Left renal pelvis (tissue), 4 donors: ENCODE measurements around the gene MSH5. TPM values are rescaled to one million over a fixed set of nuclear protein-coding genes. Genes with fewer than 3 reads are reported as not detected.
"Not testable (repeated sequence)": the region's sequence is repeated elsewhere in the genome, so short reads cannot be mapped to it uniquely, and the experiment has no call there.

ENCODE experiments used
- DNase-seq, 4 donors: peaks; one replicate each; pipeline ENCODE4 v3.0.0-alpha.2; 2013; ENCODE audit warnings: low read depth in 4 of 4, low spot score in 3 of 4
- polyA plus RNA-seq, 4 donors: library from polyadenylated mRNA; unstranded; fragments of 120-200 nt; gene quantifications; one replicate each; pipeline ENCODE4 v1.2.1, GENCODE V29; 2013; ENCODE audit not compliant: insufficient read length in 4 of 4

Gene MSH5
- polyA plus RNA-seq, 4 donors: 14.2 to 51.0 (median 25.2) TPM

DNA sequence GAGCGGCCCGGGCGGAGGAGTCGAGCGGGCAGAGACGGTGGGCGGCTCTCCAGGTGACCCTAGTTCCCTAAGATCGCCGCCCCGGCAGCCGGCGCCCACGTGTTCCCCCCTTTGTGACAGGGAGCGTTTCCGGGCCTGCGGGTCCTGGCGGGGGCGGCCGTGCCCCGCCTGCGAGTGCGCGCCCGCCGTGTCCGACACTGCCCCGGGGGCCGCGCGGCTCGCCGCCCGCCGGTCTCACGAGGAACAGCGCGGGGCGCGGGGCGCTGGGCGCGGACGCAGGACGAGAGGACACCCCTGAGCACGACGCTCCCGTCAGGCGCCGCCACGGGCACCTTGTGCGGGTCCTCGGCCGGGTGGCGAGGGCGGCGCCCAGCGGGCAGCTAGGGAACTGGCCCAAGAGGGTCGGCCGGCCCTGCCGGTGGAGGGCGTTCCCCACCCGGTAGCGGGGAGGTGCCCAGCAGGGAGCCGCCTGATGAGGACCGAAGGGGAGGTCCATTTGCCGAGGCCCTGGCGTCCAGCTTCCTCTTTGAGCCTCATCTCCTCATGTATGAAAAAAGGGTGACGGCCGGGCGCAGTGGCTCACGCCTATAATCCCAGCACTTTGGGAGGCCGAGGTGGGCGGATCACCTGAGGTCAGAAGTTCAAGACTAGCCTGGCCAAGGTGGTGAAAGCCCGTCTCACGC lies 56.0 kb downstream of the MSH5 start, which contains the start of gene VARS1:
Gene VARS1 (minus strand): TSS at position 137 of the 683 bp plus-strand sequence. CDS start 535 bp downstream, outside the sequence.
- DNase-seq: peak in 3 of 4 donors; percentile 65 to 76 (median 73)

GRCh38 chr6:31796993-31797385 lies 57.2 kb downstream of the MSH5 start:
- no peak for DNase-seq

DNA sequence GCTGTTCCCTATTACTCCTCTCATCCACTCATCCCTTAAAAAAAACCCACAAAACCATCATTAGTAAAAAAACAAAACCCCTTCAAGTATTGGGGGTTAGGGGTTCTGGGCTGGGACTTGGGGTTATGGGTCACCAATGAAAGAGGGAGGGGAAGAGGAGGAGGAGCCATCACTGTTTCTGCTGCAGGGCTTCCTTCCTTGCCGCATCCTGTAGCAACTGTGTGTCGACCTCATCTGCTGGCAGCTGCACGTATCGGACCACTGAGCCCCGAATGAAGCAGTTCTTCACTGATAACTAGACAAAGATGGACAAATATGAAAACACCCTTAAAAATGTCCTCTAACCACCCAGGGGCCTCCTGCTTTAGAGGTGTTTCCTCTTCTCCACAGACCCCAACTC lies 57.8 kb downstream of the MSH5 start:
- no peak for DNase-seq

DNA sequence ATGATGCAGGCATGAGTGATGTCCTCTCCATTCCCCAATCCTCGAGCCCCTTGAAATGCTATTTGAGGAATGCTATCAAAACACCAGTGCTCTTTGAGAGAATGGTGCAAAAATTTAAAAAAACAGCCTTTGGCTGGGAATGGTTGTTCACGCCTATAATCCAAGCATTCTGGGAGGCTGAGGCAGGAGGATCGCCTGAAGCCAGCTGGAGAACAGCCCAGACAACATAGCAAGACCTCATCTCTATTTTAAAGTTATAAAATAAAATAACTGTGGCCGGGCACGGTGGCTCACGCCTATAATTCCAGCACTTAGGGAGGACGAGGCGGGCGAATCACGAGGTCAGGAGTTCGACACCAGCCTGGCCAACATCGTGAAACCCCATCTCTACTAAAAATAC lies 60.0 kb downstream of the MSH5 start:
- no peak for DNase-seq

GRCh38 chr6:31801031-31801927 lies 61.5 kb downstream of the MSH5 start:
- DNase-seq: not testable (repeated sequence)

- DNase-seq: no peak
Observed at GRCh38 chr6:31805939-31806469, 66.2 kb downstream of the MSH5 start.

GRCh38 chr6:31806470-31807272 lies 66.9 kb downstream of the MSH5 start, which contains the start of gene LSM2:
LSM2 (minus strand) TSS chr6:31806966; CDS start chr6:31806757, 209 bp downstream.
- peak; percentile 90 to 92 (median 91) for DNase-seq

DNA sequence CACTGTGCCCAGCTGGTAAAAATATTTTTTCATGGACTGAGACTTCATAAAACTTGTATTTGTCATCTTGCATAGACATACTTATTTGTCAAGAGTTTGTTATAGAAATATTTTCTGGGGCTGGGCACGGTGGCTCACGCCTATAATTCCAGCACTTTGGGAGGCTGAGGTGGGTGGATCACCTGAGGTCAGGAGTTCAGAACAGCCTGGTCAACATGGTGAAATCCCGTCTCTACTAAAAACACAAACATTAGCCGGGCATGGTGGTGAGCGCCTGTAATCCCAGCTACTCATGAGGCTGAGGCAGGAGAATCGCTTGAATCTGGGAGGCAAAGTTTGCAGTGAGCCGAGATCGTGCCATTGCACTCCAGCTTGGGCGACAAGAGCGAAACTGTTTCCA lies 68.8 kb downstream of the MSH5 start:
- DNase-seq: not testable (repeated sequence)

DNA sequence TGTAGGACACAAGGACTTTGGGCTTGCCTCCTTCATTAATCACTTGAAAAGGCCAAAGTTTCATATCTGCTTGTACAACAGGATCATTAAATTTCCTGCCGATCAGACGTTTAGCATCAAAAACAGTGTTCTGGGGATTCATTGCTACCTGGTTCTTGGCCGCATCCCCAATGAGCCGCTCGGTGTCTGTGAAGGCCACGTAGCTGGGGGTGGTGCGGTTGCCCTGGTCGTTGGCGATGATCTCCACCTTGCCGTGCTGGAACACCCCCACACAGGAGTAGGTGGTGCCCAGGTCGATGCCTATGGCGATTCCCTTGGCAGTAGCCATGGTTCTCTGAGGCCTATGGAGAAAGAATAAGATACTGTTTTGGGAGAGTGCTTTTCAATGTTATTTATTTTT lies 71.8 kb downstream of the MSH5 start:
- DNase-seq: no peak

Other genes with a start within 250 kb of the MSH5 start
- 1 to 10 TPM in 3 of 4 donors, under 1 TPM in 1; 0.49 to 2.3 (median 1.0) TPM for gene MICB, start 241.9 kb upstream of the MSH5 start, polyA plus RNA-seq
- gene MCCD1, start 211.0 kb upstream of the MSH5 start, polyA plus RNA-seq: 10 to 100 TPM in 3 of 4 donors, under 1 TPM in 1; 0.27 to 18.6 (median 12.8) TPM
- 100 to 1,000 TPM; 448 to 682 (median 553) TPM for gene DDX39B, start 198.0 kb upstream of the MSH5 start, polyA plus RNA-seq
- gene ATP6V1G2, start 193.4 kb upstream of the MSH5 start, polyA plus RNA-seq: 1 to 10 TPM; 4.8 to 9.4 (median 6.4) TPM
- 10 to 100 TPM; 18.3 to 28.7 (median 19.7) TPM for gene NFKBIL1, start 192.4 kb upstream of the MSH5 start, polyA plus RNA-seq
- gene LTA, start 167.7 kb upstream of the MSH5 start, polyA plus RNA-seq: under 1 TPM; 0.23 to 0.43 (median 0.36) TPM
- gene TNF, start 164.4 kb upstream of the MSH5 start, polyA plus RNA-seq: 1 to 10 TPM in 1 of 4 donors, under 1 TPM in 2, not detected in 1; 0.23 to 2.5 (median 0.29) TPM
- gene LTB, start 157.6 kb upstream of the MSH5 start, polyA plus RNA-seq: 1 to 10 TPM in 3 of 4 donors, under 1 TPM in 1; 0.66 to 2.0 (median 1.6) TPM
- 10 to 100 TPM in 1 of 4 donors, 1 to 10 TPM in 3; 4.6 to 10.3 (median 4.9) TPM for gene LST1, start 153.7 kb upstream of the MSH5 start, polyA plus RNA-seq
- under 1 TPM in 2 of 4 donors, not detected in 2; 0.17 to 0.20 TPM for gene NCR3, start 147.0 kb upstream of the MSH5 start, polyA plus RNA-seq
- 10 to 100 TPM; 43.3 to 77.0 (median 73.6) TPM for gene AIF1, start 124.8 kb upstream of the MSH5 start, polyA plus RNA-seq
- gene PRRC2A, start 119.3 kb upstream of the MSH5 start, polyA plus RNA-seq: 100 to 1,000 TPM; 143 to 224 (median 174) TPM
- gene BAG6, start 87.3 kb upstream of the MSH5 start, polyA plus RNA-seq: 100 to 1,000 TPM; 186 to 278 (median 241) TPM
- gene APOM, start 84.1 kb upstream of the MSH5 start, polyA plus RNA-seq: 100 to 1,000 TPM in 2 of 4 donors, 10 to 100 TPM in 2; 10.1 to 106 (median 83.8) TPM
- gene C6orf47, start 79.2 kb upstream of the MSH5 start, polyA plus RNA-seq: 10 to 100 TPM; 15.8 to 21.1 (median 19.0) TPM
- 10 to 100 TPM; 16.8 to 28.9 (median 24.9) TPM for gene GPANK1, start 75.0 kb upstream of the MSH5 start, polyA plus RNA-seq
- 100 to 1,000 TPM; 184 to 243 (median 239) TPM for gene CSNK2B, start 73.9 kb upstream of the MSH5 start, polyA plus RNA-seq
- gene LY6G5B, start 70.0 kb upstream of the MSH5 start, polyA plus RNA-seq: 10 to 100 TPM; 16.6 to 28.7 (median 20.9) TPM
- 1 to 10 TPM; 1.6 to 5.9 (median 2.6) TPM for gene LY6G5C, start 58.9 kb upstream of the MSH5 start, polyA plus RNA-seq
- 10 to 100 TPM; 50.1 to 67.5 (median 55.9) TPM for gene ABHD16A, start 36.7 kb upstream of the MSH5 start, polyA plus RNA-seq
- 1 to 10 TPM in 1 of 4 donors, under 1 TPM in 2, not detected in 1; 0.30 to 1.5 (median 0.52) TPM for gene LY6G6F, start 33.1 kb upstream of the MSH5 start, polyA plus RNA-seq
- not detected for gene LY6G6D, start 24.7 kb upstream of the MSH5 start, polyA plus RNA-seq
- under 1 TPM in 3 of 4 donors, not detected in 1; 0.45 to 0.74 (median 0.63) TPM for gene LY6G6C, start 18.3 kb upstream of the MSH5 start, polyA plus RNA-seq
- 1 to 10 TPM; 1.1 to 2.9 (median 1.4) TPM for gene MPIG6B, start 16.6 kb upstream of the MSH5 start, polyA plus RNA-seq
- 100 to 1,000 TPM; 150 to 213 (median 182) TPM for gene DDAH2, start 10.7 kb upstream of the MSH5 start, polyA plus RNA-seq
- gene CLIC1, start 3.5 kb upstream of the MSH5 start, polyA plus RNA-seq: 100 to 1,000 TPM; 201 to 309 (median 278) TPM
- gene SAPCD1, start 22.7 kb downstream of the MSH5 start, polyA plus RNA-seq: 10 to 100 TPM in 2 of 4 donors, 1 to 10 TPM in 2; 2.7 to 13.0 (median 7.9) TPM
- 10 to 100 TPM in 1 of 4 donors, 1 to 10 TPM in 3; 1.5 to 11.1 (median 5.5) TPM for gene VWA7, start 37.3 kb downstream of the MSH5 start, polyA plus RNA-seq
- 10 to 100 TPM; 42.7 to 67.9 (median 60.0) TPM for gene VARS1, start 55.7 kb downstream of the MSH5 start, polyA plus RNA-seq
- gene LSM2, start 67.0 kb downstream of the MSH5 start, polyA plus RNA-seq: 10 to 100 TPM; 71.4 to 84.9 (median 84.3) TPM
- gene HSPA1L, start 75.3 kb downstream of the MSH5 start, polyA plus RNA-seq: 1 to 10 TPM; 3.1 to 4.4 (median 3.7) TPM
- gene HSPA1A, start 75.5 kb downstream of the MSH5 start, polyA plus RNA-seq: 100 to 1,000 TPM in 3 of 4 donors, 10 to 100 TPM in 1; 88.1 to 159 (median 116) TPM
- 100 to 1,000 TPM; 111 to 507 (median 160) TPM for gene HSPA1B, start 87.7 kb downstream of the MSH5 start, polyA plus RNA-seq
- gene NEU1, start 122.8 kb downstream of the MSH5 start, polyA plus RNA-seq: 10 to 100 TPM; 23.9 to 77.5 (median 69.9) TPM
- 10 to 100 TPM in 3 of 4 donors, 1 to 10 TPM in 1; 2.4 to 53.4 (median 41.4) TPM for gene SLC44A4, start 139.0 kb downstream of the MSH5 start, polyA plus RNA-seq
- gene EHMT2, start 157.7 kb downstream of the MSH5 start, polyA plus RNA-seq: 10 to 100 TPM; 69.0 to 99.0 (median 77.6) TPM
- gene ZBTB12, start 162.1 kb downstream of the MSH5 start, polyA plus RNA-seq: 10 to 100 TPM; 17.7 to 28.9 (median 22.0) TPM
- gene C2, start 187.7 kb downstream of the MSH5 start, polyA plus RNA-seq: 10 to 100 TPM in 1 of 4 donors, 1 to 10 TPM in 3; 3.1 to 12.4 (median 5.0) TPM
- 10 to 100 TPM in 1 of 4 donors, 1 to 10 TPM in 3; 4.6 to 13.0 (median 6.7) TPM for gene CFB, start 206.1 kb downstream of the MSH5 start, polyA plus RNA-seq
- gene NELFE, start 219.0 kb downstream of the MSH5 start, polyA plus RNA-seq: 10 to 100 TPM; 72.5 to 97.9 (median 84.9) TPM
- 10 to 100 TPM; 33.1 to 51.5 (median 39.7) TPM for gene SKIC2, start 219.2 kb downstream of the MSH5 start, polyA plus RNA-seq
- 10 to 100 TPM; 22.6 to 37.5 (median 30.1) TPM for gene DXO, start 232.1 kb downstream of the MSH5 start, polyA plus RNA-seq
- gene C4A, start 242.1 kb downstream of the MSH5 start, polyA plus RNA-seq: 10 to 100 TPM in 3 of 4 donors, 1 to 10 TPM in 1; 8.6 to 26.2 (median 15.2) TPM